Stomach (tissue), 9 donors: ENCODE results near the gene PCK2. TPM values are rescaled to one million over a fixed set of nuclear protein-coding genes. Genes with fewer than 3 reads are reported as not detected.

ENCODE experiments used
- DNase-seq, 2 donors: peaks; one replicate each; pipeline versions ENCODE4 v3.0.0 to v3.0.0-alpha.2; 2013 to 2019
- H3K27ac ChIP-seq, 5 donors: fragments of 200-600 bp in 4 of 5; sonication (generic) in 4 of 5; one replicate each; pipeline ENCODE4 v1.5.1; 2013 to 2019; ENCODE audit warnings: mild to moderate bottlenecking in 1 of 5, moderate library complexity in 1 of 5
- H3K27me3 ChIP-seq, 3 donors: fragments of 200-600 bp; sonication (generic); one replicate each; pipeline ENCODE4 v1.5.1; 2017 to 2019; ENCODE audit warnings: mixed run types in 1 of 3
- H3K36me3 ChIP-seq, 4 donors: fragments of 200-600 bp; sonication (generic); 1 replicate in 3 of 4; 2 replicates in 1 of 4; pipeline ENCODE4 v1.5.1; 2016 to 2019
- H3K4me1 ChIP-seq, 4 donors: fragments of 200-600 bp; sonication (generic); one replicate each; pipeline ENCODE4 v1.5.1; 2016 to 2019
- H3K4me3 ChIP-seq, 4 donors: fragments of 200-600 bp; sonication (generic) in 3 of 4; one replicate each; pipeline ENCODE4 v1.5.1; 2016 to 2019; ENCODE audit warnings: mild to moderate bottlenecking in 1 of 4
- H3K9me3 ChIP-seq, 4 donors: fragments of 200-600 bp; sonication (generic); one replicate each; pipeline ENCODE4 v1.5.1; 2016 to 2019
- EP300 ChIP-seq: sonication (generic); formaldehyde crosslinking; IDR thresholded peaks from one replicate; pipeline ENCODE4 v1.6.1; 2017; ENCODE audit warnings: antibody characterized with exemption
- POLR2A ChIP-seq, 4 donors: fragments of 450-650 bp; IDR thresholded peaks; one replicate each; pipeline ENCODE4 v1.6.1; 2016; ENCODE audit warnings: antibody characterized with exemption in 4 of 4, control low read depth in 2 of 4, mild to moderate bottlenecking in 1 of 4, moderate library complexity in 1 of 4
- POLR2AphosphoS5 ChIP-seq, 3 donors: sonication (generic); formaldehyde crosslinking; IDR thresholded peaks; one replicate each; pipeline ENCODE4 v1.6.1; 2016; ENCODE audit warnings: antibody characterized with exemption in 3 of 3
- WGBS, 5 donors: extraction: QIAGEN DNeasy Blood & Tissue Kit in 3 of 5; methylation state at CpG; one replicate each; pipeline versions ENCODE4 v1.1.5 to v1.1.7; 2013 to 2018; 5-methylcytosine and 5-hydroxymethylcytosine counted together
- intact Hi-C: fragments of 100-400 bp; cut with DNase I; formaldehyde crosslinking; loops from one replicate; pipeline ENCODE4 v1.15.1; 2023; ENCODE audit warnings: low total_unique reads
- polyA plus RNA-seq, 3 donors: library from polyadenylated mRNA; stranded (reverse); fragments of 200-250 nt; gene quantifications; one replicate each; pipeline ENCODE4 v1.2.3, GENCODE V29; 2013
- total RNA-seq, 5 donors: library from RNA; depleted of rRNA; stranded (reverse); fragments of >200 nt; gene quantifications; one replicate each; pipeline versions ENCODE4 v1.1.0 to v1.2.3, GENCODE V29; 2014 to 2016
- TF ChIP-seq, protein P1 (sequence below), 7 experiments: fragments of 450-650 bp in 4 of 7; fragments of 200-600 bp in 3 of 7; sonication (generic) in 3 of 7; IDR thresholded peaks; one replicate each; pipeline ENCODE4 v1.5.1; 2016 to 2019; ENCODE audit warnings: antibody characterized with exemption in 7 of 7, control low read depth in 2 of 7, mild to moderate bottlenecking in 1 of 7
- donor health status: healthy with polysubstance abuse.
- donor health status: Bipolar disorder and iron deficiency.
- donor health status: healthy.

PCK2 gene
- total and polyA plus RNA-seq, 8 donors: 2.3 to 168 (median 14.6) TPM

DNA sequence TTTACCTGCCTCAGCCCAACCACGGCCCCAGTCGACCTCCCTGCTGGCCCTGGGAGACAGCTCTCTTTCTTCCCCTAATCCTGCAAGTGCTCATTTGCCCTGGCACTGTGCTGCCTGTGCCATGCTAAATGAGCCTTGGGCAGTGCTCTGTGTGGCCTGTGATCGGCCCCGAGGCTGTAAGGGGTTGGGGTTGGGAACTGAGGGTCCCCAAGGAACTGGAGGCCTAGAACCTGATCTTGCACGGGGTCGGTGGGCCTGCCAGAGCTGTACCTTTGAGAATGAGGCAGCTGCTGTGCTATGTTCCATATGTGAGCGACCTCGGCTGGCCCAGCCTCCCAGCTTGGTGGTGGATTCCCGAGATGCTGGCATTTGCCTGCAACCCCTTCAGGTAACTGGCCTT, 56.0 kb downstream of the PCK2 start:
- WGBS, 5 donors: 84 to 95% (median 93%) methylated on average over 5 to 9 of the region's 9 CpGs
- Histone ChIP-seq H3K27me3 (no peaks in the 10 kb centered on the region), H3K4me1 (peaks cover 23 to 43% (median 36%) of the 10 kb centered on the region in 4 donors), H3K36me3 (peaks cover 26 to 67% (median 64%) of the 10 kb centered on the region in 4 donors), H3K4me3 (no peak overlapping the region), H3K27ac (no peak overlapping the region), H3K9me3 (no peaks in the 10 kb centered on the region)
- no peak for DNase-seq
- intact Hi-C loops: no loop called here
- TF ChIP-seq POLR2AphosphoS5 (IDR thresholded peaks at IDR 0.05) (no peak), POLR2A (IDR thresholded peaks at IDR 0.05) (no peak)
- TF ChIP-seq, protein P1, sequence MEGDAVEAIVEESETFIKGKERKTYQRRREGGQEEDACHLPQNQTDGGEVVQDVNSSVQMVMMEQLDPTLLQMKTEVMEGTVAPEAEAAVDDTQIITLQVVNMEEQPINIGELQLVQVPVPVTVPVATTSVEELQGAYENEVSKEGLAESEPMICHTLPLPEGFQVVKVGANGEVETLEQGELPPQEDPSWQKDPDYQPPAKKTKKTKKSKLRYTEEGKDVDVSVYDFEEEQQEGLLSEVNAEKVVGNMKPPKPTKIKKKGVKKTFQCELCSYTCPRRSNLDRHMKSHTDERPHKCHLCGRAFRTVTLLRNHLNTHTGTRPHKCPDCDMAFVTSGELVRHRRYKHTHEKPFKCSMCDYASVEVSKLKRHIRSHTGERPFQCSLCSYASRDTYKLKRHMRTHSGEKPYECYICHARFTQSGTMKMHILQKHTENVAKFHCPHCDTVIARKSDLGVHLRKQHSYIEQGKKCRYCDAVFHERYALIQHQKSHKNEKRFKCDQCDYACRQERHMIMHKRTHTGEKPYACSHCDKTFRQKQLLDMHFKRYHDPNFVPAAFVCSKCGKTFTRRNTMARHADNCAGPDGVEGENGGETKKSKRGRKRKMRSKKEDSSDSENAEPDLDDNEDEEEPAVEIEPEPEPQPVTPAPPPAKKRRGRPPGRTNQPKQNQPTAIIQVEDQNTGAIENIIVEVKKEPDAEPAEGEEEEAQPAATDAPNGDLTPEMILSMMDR (IDR thresholded peaks at IDR 0.05): no peak

DNA sequence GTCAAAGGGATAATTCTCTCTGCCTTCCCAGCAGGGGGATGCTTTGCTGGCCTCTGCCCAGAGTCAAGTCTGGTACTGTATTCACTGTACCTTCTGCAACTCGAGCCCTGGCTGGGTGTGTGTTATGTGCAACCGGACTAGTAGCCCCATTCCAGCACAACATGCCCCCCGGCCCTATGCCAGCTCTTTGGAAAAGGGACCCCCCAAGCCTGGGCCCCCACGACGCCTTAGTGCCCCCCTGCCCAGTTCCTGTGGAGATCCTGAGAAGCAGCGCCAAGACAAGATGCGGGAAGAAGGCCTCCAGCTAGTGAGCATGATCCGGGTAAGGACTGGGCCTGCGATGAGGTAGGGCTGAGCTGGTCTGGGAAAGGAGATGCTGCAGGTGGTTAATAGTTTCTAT, 56.5 kb downstream of the PCK2 start:
- Histone ChIP-seq H3K27me3 (no peaks in the 10 kb centered on the region), H3K36me3 (peaks cover 31 to 72% (median 70%) of the 10 kb centered on the region in 4 donors), H3K9me3 (no peaks in the 10 kb centered on the region), H3K4me3 (no peak overlapping the region), H3K4me1 (peaks cover 18 to 38% (median 31%) of the 10 kb centered on the region in 4 donors), H3K27ac (no peak overlapping the region)
- WGBS, 5 donors: 89 to 94% (median 91%) methylated on average over 9 of the region's 9 CpGs
- no peak for TF ChIP-seq POLR2A (IDR thresholded peaks at IDR 0.05)
- no peak for TF ChIP-seq EP300
- no peak for TF ChIP-seq POLR2AphosphoS5 (IDR thresholded peaks at IDR 0.05)
- TF ChIP-seq, protein P1 (IDR thresholded peaks at IDR 0.05): no peak
- DNase-seq: no peak
- intact Hi-C loops: no loop called here

DNA sequence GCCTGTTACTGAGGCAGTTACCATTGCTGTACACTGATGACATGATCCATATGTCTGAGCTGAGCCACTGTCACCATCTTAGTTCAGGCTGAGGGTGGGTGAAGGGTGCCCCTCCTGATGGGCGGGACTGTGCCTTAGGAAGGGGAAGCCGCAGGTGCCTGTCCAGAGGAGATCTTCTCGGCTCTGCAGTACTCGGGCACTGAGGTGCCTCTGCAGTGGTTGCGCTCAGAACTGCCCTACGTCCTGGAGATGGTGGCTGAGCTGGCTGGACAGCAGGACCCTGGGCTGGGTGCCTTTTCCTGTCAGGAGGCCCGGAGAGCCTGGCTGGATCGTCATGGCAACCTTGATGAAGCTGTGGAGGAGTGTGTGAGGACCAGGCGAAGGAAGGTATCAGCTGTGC, 56.9 kb downstream of the PCK2 start:
- no peaks in the 10 kb centered on the region for H3K9me3 ChIP-seq
- H3K36me3 ChIP-seq: peaks cover 36 to 77% (median 74%) of the 10 kb centered on the region in 4 donors
- DNase-seq: no peak
- H3K4me1 ChIP-seq: peaks cover 14 to 33% (median 27%) of the 10 kb centered on the region in 4 donors
- no peak for TF ChIP-seq POLR2AphosphoS5 (IDR thresholded peaks at IDR 0.05)
- no peak for TF ChIP-seq POLR2A (IDR thresholded peaks at IDR 0.05)
- TF ChIP-seq, protein P1 (IDR thresholded peaks at IDR 0.05): no peak
- no peak for TF ChIP-seq EP300
- intact Hi-C loops: no loop called here
- H3K4me3 ChIP-seq: no peak overlapping the region
- H3K27me3 ChIP-seq: no peaks in the 10 kb centered on the region
- 85 to 91% (median 90%) methylated on average over 8 to 9 of the region's 9 CpGs for WGBS, 5 donors
- no peak overlapping the region for H3K27ac ChIP-seq

DNA sequence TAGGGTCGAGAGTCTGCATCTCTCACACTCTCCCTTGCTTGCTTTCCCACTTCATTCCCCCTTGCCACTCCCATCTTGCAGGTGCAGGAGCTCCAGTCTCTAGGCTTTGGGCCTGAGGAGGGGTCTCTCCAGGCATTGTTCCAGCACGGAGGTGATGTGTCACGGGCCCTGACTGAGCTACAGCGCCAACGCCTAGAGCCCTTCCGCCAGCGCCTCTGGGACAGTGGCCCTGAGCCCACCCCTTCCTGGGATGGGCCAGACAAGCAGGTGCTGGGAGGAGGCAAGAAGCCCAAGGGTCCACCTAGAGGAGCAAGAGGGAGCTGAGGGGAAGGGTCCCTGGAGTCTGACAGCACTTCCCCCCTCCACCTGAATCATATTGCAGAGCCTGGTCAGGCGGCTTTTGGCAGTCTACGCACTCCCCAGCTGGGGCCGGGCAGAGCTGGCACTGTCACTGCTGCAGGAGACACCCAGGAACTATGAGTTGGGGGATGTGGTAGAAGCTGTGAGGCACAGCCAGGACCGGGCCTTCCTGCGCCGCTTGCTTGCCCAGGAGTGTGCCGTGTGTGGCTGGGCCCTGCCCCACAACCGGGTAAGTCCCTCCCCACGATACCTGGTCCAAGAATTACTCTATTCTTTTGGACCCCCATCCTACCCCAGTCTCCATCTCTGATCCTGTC, 57.4 kb downstream of the PCK2 start:
- Histone ChIP-seq H3K9me3 (no peaks in the 10 kb centered on the region), H3K36me3 (peaks cover 40 to 82% (median 79%) of the 10 kb centered on the region in 4 donors), H3K27me3 (no peaks in the 10 kb centered on the region), H3K27ac (no peak overlapping the region), H3K4me1 (peaks cover 11 to 31% (median 23%) of the 10 kb centered on the region in 4 donors), H3K4me3 (no peak overlapping the region)
- DNase-seq: no peak
- TF ChIP-seq POLR2A (IDR thresholded peaks at IDR 0.05) (no peak), POLR2AphosphoS5 (IDR thresholded peaks at IDR 0.05) (no peak), EP300 (no peak)
- TF ChIP-seq, protein P1 (IDR thresholded peaks at IDR 0.05): no peak
- intact Hi-C loops: no loop called here
- WGBS, 5 donors: 92 to 96% (median 94%) methylated on average over 15 to 16 of the region's 16 CpGs

Other genes starting within 250 kb of the PCK2 start
- 100 to 1,000 TPM in 1 of 5 donors, 10 to 100 TPM in 4; 29.0 to 114 (median 34.4) TPM for gene DHRS4, start 140.5 kb upstream of the PCK2 start, total RNA-seq
- gene DHRS4, start 140.5 kb upstream of the PCK2 start, polyA plus RNA-seq: 10 to 100 TPM; 39.4 to 58.0 (median 57.7) TPM
- gene DHRS4L2, start 105.4 kb upstream of the PCK2 start, total RNA-seq: 10 to 100 TPM in 3 of 5 donors, 1 to 10 TPM in 1, not detected in 1; 9.7 to 44.2 (median 26.9) TPM
- gene DHRS4L2, start 105.4 kb upstream of the PCK2 start, polyA plus RNA-seq: 10 to 100 TPM; 27.5 to 64.0 (median 44.3) TPM
- 1 to 10 TPM in 2 of 5 donors, under 1 TPM in 2, not detected in 1; 0.14 to 2.0 (median 0.76) TPM for gene CARMIL3, start 42.3 kb upstream of the PCK2 start, total RNA-seq
- gene CARMIL3, start 42.3 kb upstream of the PCK2 start, polyA plus RNA-seq: under 1 TPM in 2 of 3 donors, not detected in 1; 0.25 to 0.75 TPM
- not detected for gene CPNE6, start 22.7 kb upstream of the PCK2 start, total RNA-seq
- under 1 TPM in 2 of 3 donors, not detected in 1; 0.12 to 0.25 TPM for gene CPNE6, start 22.7 kb upstream of the PCK2 start, polyA plus RNA-seq
- gene DCAF11, start 20.5 kb downstream of the PCK2 start, total RNA-seq: 100 to 1,000 TPM in 2 of 5 donors, 10 to 100 TPM in 3; 50.4 to 396 (median 84.5) TPM
- gene DCAF11, start 20.5 kb downstream of the PCK2 start, polyA plus RNA-seq: 10 to 100 TPM; 27.7 to 68.3 (median 38.9) TPM
- gene NRL, start 20.6 kb downstream of the PCK2 start, total RNA-seq: 10 to 100 TPM in 2 of 5 donors, 1 to 10 TPM in 1, under 1 TPM in 1, not detected in 1; 0.92 to 69.2 (median 13.0) TPM
- gene NRL, start 20.6 kb downstream of the PCK2 start, polyA plus RNA-seq: 1 to 10 TPM; 1.2 to 1.3 (median 1.2) TPM
- 10 to 100 TPM in 1 of 5 donors, under 1 TPM in 1, not detected in 3; 0.87 to 80.5 TPM for gene FITM1, start 36.3 kb downstream of the PCK2 start, total RNA-seq
- 1 to 10 TPM; 1.9 to 2.6 (median 2.2) TPM for gene FITM1, start 36.3 kb downstream of the PCK2 start, polyA plus RNA-seq
- 100 to 1,000 TPM in 1 of 5 donors, 10 to 100 TPM in 4; 38.5 to 129 (median 91.1) TPM for gene PSME1, start 41.9 kb downstream of the PCK2 start, total RNA-seq
- gene PSME1, start 41.9 kb downstream of the PCK2 start, polyA plus RNA-seq: 100 to 1,000 TPM; 217 to 322 (median 310) TPM
- 10 to 100 TPM in 1 of 5 donors, 1 to 10 TPM in 4; 1.3 to 33.9 (median 4.6) TPM for gene EMC9, start 47.3 kb downstream of the PCK2 start, total RNA-seq
- 10 to 100 TPM; 32.0 to 59.6 (median 42.9) TPM for gene EMC9, start 47.3 kb downstream of the PCK2 start, polyA plus RNA-seq
- gene PSME2, start 52.3 kb downstream of the PCK2 start, total RNA-seq: 100 to 1,000 TPM in 2 of 5 donors, 10 to 100 TPM in 3; 62.4 to 339 (median 83.9) TPM
- 100 to 1,000 TPM; 302 to 421 (median 403) TPM for gene PSME2, start 52.3 kb downstream of the PCK2 start, polyA plus RNA-seq
- gene RNF31, start 53.2 kb downstream of the PCK2 start, total RNA-seq: 100 to 1,000 TPM in 2 of 5 donors, 10 to 100 TPM in 3; 53.2 to 523 (median 94.2) TPM
- gene RNF31, start 53.2 kb downstream of the PCK2 start, polyA plus RNA-seq: 10 to 100 TPM; 64.0 to 88.7 (median 68.6) TPM
- 100 to 1,000 TPM in 2 of 5 donors, 10 to 100 TPM in 2, 1 to 10 TPM in 1; 1.4 to 143 (median 91.4) TPM for gene IRF9, start 67.0 kb downstream of the PCK2 start, total RNA-seq
- gene IRF9, start 67.0 kb downstream of the PCK2 start, polyA plus RNA-seq: 100 to 1,000 TPM in 1 of 3 donors, 10 to 100 TPM in 2; 64.6 to 101 (median 65.1) TPM
- 100 to 1,000 TPM in 1 of 5 donors, 10 to 100 TPM in 4; 14.5 to 122 (median 45.5) TPM for gene REC8, start 77.8 kb downstream of the PCK2 start, total RNA-seq
- 10 to 100 TPM; 20.9 to 64.4 (median 38.7) TPM for gene REC8, start 77.8 kb downstream of the PCK2 start, polyA plus RNA-seq
- 100 to 1,000 TPM in 1 of 5 donors, 10 to 100 TPM in 4; 14.3 to 227 (median 23.9) TPM for gene IPO4, start 94.5 kb downstream of the PCK2 start, total RNA-seq
- gene IPO4, start 94.5 kb downstream of the PCK2 start, polyA plus RNA-seq: 10 to 100 TPM in 1 of 3 donors, 1 to 10 TPM in 2; 9.3 to 15.2 (median 9.8) TPM
- 10 to 100 TPM in 4 of 5 donors, 1 to 10 TPM in 1; 6.4 to 79.7 (median 31.6) TPM for gene TM9SF1, start 101.1 kb downstream of the PCK2 start, total RNA-seq
- gene TM9SF1, start 101.1 kb downstream of the PCK2 start, polyA plus RNA-seq: 10 to 100 TPM; 14.6 to 28.2 (median 14.7) TPM
- under 1 TPM in 1 of 5 donors, not detected in 4; 0.73 TPM for gene TSSK4, start 111.4 kb downstream of the PCK2 start, total RNA-seq
- not detected for gene TSSK4, start 111.4 kb downstream of the PCK2 start, polyA plus RNA-seq
- 10 to 100 TPM in 4 of 5 donors, not detected in 1; 27.8 to 37.2 (median 31.8) TPM for gene CHMP4A, start 119.2 kb downstream of the PCK2 start, total RNA-seq
- gene CHMP4A, start 119.2 kb downstream of the PCK2 start, polyA plus RNA-seq: 100 to 1,000 TPM in 1 of 3 donors, 10 to 100 TPM in 2; 66.5 to 135 (median 70.7) TPM
- gene MDP1, start 121.8 kb downstream of the PCK2 start, total RNA-seq: 10 to 100 TPM in 3 of 5 donors, 1 to 10 TPM in 1, not detected in 1; 9.3 to 16.1 (median 14.2) TPM
- gene MDP1, start 121.8 kb downstream of the PCK2 start, polyA plus RNA-seq: 10 to 100 TPM; 25.6 to 26.9 (median 26.2) TPM
- gene NEDD8, start 138.1 kb downstream of the PCK2 start, total RNA-seq: 100 to 1,000 TPM in 3 of 5 donors, 10 to 100 TPM in 1, not detected in 1; 85.4 to 166 (median 132) TPM
- 100 to 1,000 TPM; 235 to 244 (median 237) TPM for gene NEDD8, start 138.1 kb downstream of the PCK2 start, polyA plus RNA-seq
- 100 to 1,000 TPM in 1 of 5 donors, 10 to 100 TPM in 4; 13.9 to 204 (median 31.2) TPM for gene GMPR2, start 138.6 kb downstream of the PCK2 start, total RNA-seq
- gene GMPR2, start 138.6 kb downstream of the PCK2 start, polyA plus RNA-seq: 10 to 100 TPM; 48.3 to 85.7 (median 53.9) TPM
- gene TINF2, start 148.3 kb downstream of the PCK2 start, total RNA-seq: 10 to 100 TPM in 4 of 5 donors, 1 to 10 TPM in 1; 7.2 to 63.6 (median 39.1) TPM
- 10 to 100 TPM; 46.6 to 61.1 (median 50.6) TPM for gene TINF2, start 148.3 kb downstream of the PCK2 start, polyA plus RNA-seq
- gene TGM1, start 168.9 kb downstream of the PCK2 start, total RNA-seq: 10 to 100 TPM in 1 of 5 donors, 1 to 10 TPM in 4; 2.6 to 11.7 (median 4.9) TPM
- gene TGM1, start 168.9 kb downstream of the PCK2 start, polyA plus RNA-seq: 100 to 1,000 TPM in 1 of 3 donors, 1 to 10 TPM in 2; 1.7 to 131 (median 5.3) TPM
- gene RABGGTA, start 177.3 kb downstream of the PCK2 start, total RNA-seq: 100 to 1,000 TPM in 4 of 5 donors, 10 to 100 TPM in 1; 16.0 to 230 (median 187) TPM
- 10 to 100 TPM; 33.8 to 68.4 (median 41.9) TPM for gene RABGGTA, start 177.3 kb downstream of the PCK2 start, polyA plus RNA-seq
- 10 to 100 TPM in 3 of 5 donors, 1 to 10 TPM in 2; 5.3 to 71.9 (median 17.4) TPM for gene DHRS1, start 205.5 kb downstream of the PCK2 start, total RNA-seq
- gene DHRS1, start 205.5 kb downstream of the PCK2 start, polyA plus RNA-seq: 10 to 100 TPM; 20.1 to 52.1 (median 30.1) TPM
- 10 to 100 TPM in 4 of 5 donors, 1 to 10 TPM in 1; 5.4 to 25.7 (median 12.8) TPM for gene NOP9, start 205.5 kb downstream of the PCK2 start, total RNA-seq
- gene NOP9, start 205.5 kb downstream of the PCK2 start, polyA plus RNA-seq: 10 to 100 TPM in 1 of 3 donors, 1 to 10 TPM in 2; 6.5 to 11.8 (median 8.4) TPM
- 10 to 100 TPM in 2 of 5 donors, 1 to 10 TPM in 3; 5.0 to 11.2 (median 6.4) TPM for gene CIDEB, start 213.7 kb downstream of the PCK2 start, total RNA-seq
- gene CIDEB, start 213.7 kb downstream of the PCK2 start, polyA plus RNA-seq: 10 to 100 TPM in 1 of 3 donors, 1 to 10 TPM in 2; 6.0 to 14.2 (median 6.0) TPM
- 10 to 100 TPM in 3 of 5 donors, 1 to 10 TPM in 1, not detected in 1; 9.9 to 71.5 (median 24.5) TPM for gene LTB4R2, start 215.8 kb downstream of the PCK2 start, total RNA-seq
- 1 to 10 TPM in 1 of 3 donors, under 1 TPM in 1, not detected in 1; 0.25 to 6.0 TPM for gene LTB4R2, start 215.8 kb downstream of the PCK2 start, polyA plus RNA-seq
- 10 to 100 TPM in 3 of 5 donors, 1 to 10 TPM in 1, not detected in 1; 3.3 to 92.8 (median 24.6) TPM for gene LTB4R, start 217.2 kb downstream of the PCK2 start, total RNA-seq
- 10 to 100 TPM in 1 of 3 donors, 1 to 10 TPM in 2; 1.4 to 67.2 (median 4.1) TPM for gene LTB4R, start 217.2 kb downstream of the PCK2 start, polyA plus RNA-seq
- gene ADCY4, start 240.8 kb downstream of the PCK2 start, total RNA-seq: 100 to 1,000 TPM in 1 of 5 donors, 10 to 100 TPM in 4; 18.2 to 118 (median 33.3) TPM
- gene ADCY4, start 240.8 kb downstream of the PCK2 start, polyA plus RNA-seq: 10 to 100 TPM; 15.2 to 18.9 (median 18.8) TPM
- gene RIPK3, start 245.7 kb downstream of the PCK2 start, total RNA-seq: 10 to 100 TPM in 4 of 5 donors, 1 to 10 TPM in 1; 6.4 to 42.6 (median 12.5) TPM
- gene RIPK3, start 245.7 kb downstream of the PCK2 start, polyA plus RNA-seq: 10 to 100 TPM; 12.7 to 18.3 (median 14.3) TPM